ENCODE results near the gene TRAPPC1.

TRAPPC1 gene

GRCh38 chr17:7930841-7931631 lies 710 bp downstream of the TRAPPC1 start:
- Histone ChIP-seq H3K36me3 (peaks cover under 1 to 19% (median 3%) of the 10 kb centered on the region in 3 donors), H3K9me3 (no peaks in the 10 kb centered on the region), H3K4me3 (peak overlapping the region; percentile 74 to 82), H3K27me3 (peaks cover 0 to 10% of the 10 kb centered on the region in 2 donors), H3K4me1 (peaks cover 0 to 38% (median 25%) of the 10 kb centered on the region in 4 donors), H3K27ac (peak overlapping the region; percentile 56 to 78)
- intact Hi-C loops (cut with DNase I; ENCODE audit: low total_unique reads) = no loop called here
- no peak for TF ChIP-seq CTCF (IDR thresholded peaks at IDR 0.05)
- DNase-seq = no peak

- H3K27ac ChIP-seq = no peak within 1 kb of the TSS
- TF ChIP-seq CTCF (IDR thresholded peaks at IDR 0.05) = no peak
- DNase-seq = no peak
- peaks cover 0 to 38% (median 25%) of the 10 kb centered on the region in 4 donors for H3K4me1 ChIP-seq
- no peaks in the 10 kb centered on the region for H3K9me3 ChIP-seq
- intact Hi-C loops (cut with DNase I; ENCODE audit: low total_unique reads) = no loop called here
- H3K36me3 ChIP-seq = peaks cover 0 to 5% (median 0%) of the 10 kb centered on the region in 3 donors
- peaks cover 0 to 10% of the 10 kb centered on the region in 2 donors for H3K27me3 ChIP-seq
- H3K4me3 ChIP-seq = no peak within 1 kb of the TSS
Observed at GRCh38 chr17:7929158-7930023, 2.4 kb downstream of the TRAPPC1 start, which contains the start of gene KCNAB3. TSS of gene KCNAB3 (minus strand) at chr17:7929856. CDS start at chr17:7929435, 421 bp downstream.

GRCh38 chr17:7927596-7927995 lies 4.2 kb downstream of the TRAPPC1 start:
- Histone ChIP-seq H3K27ac (no peak overlapping the region), H3K9me3 (no peaks in the 10 kb centered on the region), H3K36me3 (peaks cover 0 to 4% (median 0%) of the 10 kb centered on the region in 3 donors), H3K4me1 (peaks cover 0 to 31% (median 15%) of the 10 kb centered on the region in 4 donors), H3K27me3 (peaks cover 0 to 10% of the 10 kb centered on the region in 2 donors), H3K4me3 (no peak overlapping the region)
- no peak for TF ChIP-seq CTCF (IDR thresholded peaks at IDR 0.05)
- no peak for DNase-seq
- intact Hi-C loops (cut with DNase I; ENCODE audit: low total_unique reads) = no loop called here

- TF ChIP-seq CTCF (IDR thresholded peaks at IDR 0.05) = no peak
- Histone ChIP-seq H3K9me3 (no peaks in the 10 kb centered on the region), H3K27me3 (no peaks in the 10 kb centered on the region), H3K27ac (peak overlapping the region; percentile 29 to 58), H3K4me3 (peak overlapping the region; percentile 47 to 52), H3K4me1 (peaks cover 0 to 11% (median 8%) of the 10 kb centered on the region in 4 donors), H3K36me3 (no peaks in the 10 kb centered on the region)
- intact Hi-C loops (cut with DNase I; ENCODE audit: low total_unique reads) = no loop called here
- peak; percentile 85 to 92 for DNase-seq
Observed at GRCh38 chr17:7922845-7923628, 8.7 kb downstream of the TRAPPC1 start.

- peak overlapping the region; percentile 29 to 58 for H3K27ac ChIP-seq
- intact Hi-C loops (cut with DNase I; ENCODE audit: low total_unique reads) = no loop called here
Observed at GRCh38 chr17:7922269-7922844, 9.4 kb downstream of the TRAPPC1 start.

More at GRCh38 chr17:7922269-7922844, 9.4 kb downstream of the TRAPPC1 start:
- TF ChIP-seq CTCF (IDR thresholded peaks at IDR 0.05) = no peak
- Histone ChIP-seq H3K4me3 (peak overlapping the region; percentile 47 to 52), H3K9me3 (no peaks in the 10 kb centered on the region), H3K27me3 (no peaks in the 10 kb centered on the region), H3K36me3 (no peaks in the 10 kb centered on the region), H3K4me1 (peaks cover 0 to 11% (median 8%) of the 10 kb centered on the region in 4 donors)
- DNase-seq = no peak
